HG03066 (cell line): Measurements from ENCODE around the gene UBALD1.

Source experiments
- ATAC-seq: cut with Tn5 transposase; IDR thresholded peaks from one replicate; pipeline ENCODE4 v1.9.1; 2021; ENCODE audit warnings: low read depth; ENCODE audit not compliant: unreplicated experiment

Gene UBALD1

GRCh38 chr16:4616047-4616811, 1.5 kb upstream of the UBALD1 start:
- peak; percentile 73 for ATAC-seq

GRCh38 chr16:4615384-4616046, 827 bp upstream of the UBALD1 start:
- no peak for ATAC-seq

- no peak for ATAC-seq
Measured at GRCh38 chr16:4613636-4614570, 785 bp downstream of the UBALD1 start.

- ATAC-seq = no peak
Measured at GRCh38 chr16:4612977-4613635, 1.6 kb downstream of the UBALD1 start.

- ATAC-seq = no peak
Measured at GRCh38 chr16:4612474-4612931, 2.2 kb downstream of the UBALD1 start.

- no peak for ATAC-seq
Measured at GRCh38 chr16:4611337-4612021, 3.2 kb downstream of the UBALD1 start.

GRCh38 chr16:4610011-4611005, 4.4 kb downstream of the UBALD1 start:
- ATAC-seq = no peak

- ATAC-seq = no peak
Measured at GRCh38 chr16:4609200-4610010, 5.3 kb downstream of the UBALD1 start.

GRCh38 chr16:4608704-4608980, 6.0 kb downstream of the UBALD1 start:
- ATAC-seq = no peak

GRCh38 chr16:4607841-4608703, 6.6 kb downstream of the UBALD1 start:
- no peak for ATAC-seq

- no peak for ATAC-seq
Measured at GRCh38 chr16:4606354-4606753, 8.3 kb downstream of the UBALD1 start.

- ATAC-seq = no peak
Measured at GRCh38 chr16:4604401-4604800, 10.3 kb downstream of the UBALD1 start.

GRCh38 chr16:4603624-4604170, 11.0 kb downstream of the UBALD1 start:
- ATAC-seq = no peak

- ATAC-seq = no peak
Measured at GRCh38 chr16:4602331-4602730, 12.4 kb downstream of the UBALD1 start.

GRCh38 chr16:4601864-4602186, 12.9 kb downstream of the UBALD1 start:
- ATAC-seq = no peak

GRCh38 chr16:4601036-4601863, 13.4 kb downstream of the UBALD1 start:
- ATAC-seq = no peak
